GM12878 (cell line): ENCODE measurements around the gene TMEM59. TPM values are rescaled to one million over a fixed set of nuclear protein-coding genes. Genes with fewer than 3 reads are reported as not detected.

ENCODE experiments used
- ATAC-seq: fragments of 200-7000 bp; cut with Tn5 transposase; 3 replicates; pipeline ENCODE4 v1.9.1; 2020; ENCODE audit warnings: mild to moderate bottlenecking, moderate library complexity
- BruUV-seq: library from RNA; stranded (reverse); fragments of 400-500 nt; replicated peaks from 2 replicates; lab custom pipeline; 2021; lab: Mats Ljungman, UMichigan
- CTCF ChIA-PET: fragments of 300-600 bp; sonication (Branson Sonifier 250); formaldehyde crosslinking; extraction: SDS; loops from one replicate; lab custom pipeline; 2021; ENCODE audit warnings: inconsistent platforms; lab: Yijun Ruan, JAX
- POLR2A ChIA-PET: fragments of 350-600 bp; formaldehyde crosslinking; extraction: SDS; loops from one replicate; lab custom pipeline; 2021; ENCODE audit warnings: inconsistent platforms; lab: Charles Lee
- RAD21 ChIA-PET: fragments of 300-600 bp; sonication (Branson Sonifier 250); formaldehyde crosslinking; loops from one replicate; lab custom pipeline; 2023; ENCODE audit warnings: antibody characterized with exemption; ENCODE audit not compliant: unreplicated experiment; lab: Charles Lee
- SMC1A ChIA-PET: fragments of 300-600 bp; sonication (Branson Sonifier 250); formaldehyde crosslinking; loops from one replicate; lab custom pipeline; 2023; ENCODE audit not compliant: unreplicated experiment, uncharacterized antibody; lab: Charles Lee
- DNase-seq: peaks from one replicate; pipeline ENCODE4 v3.0.0-alpha.2; 2011; ENCODE audit warnings: low read depth, low spot score
- FAIRE-seq: peaks from 3 replicates; lab custom pipeline; 2011; peaks lifted over from hg19 to GRCh38; lab: Jason Lieb, UNC
- H2AFZ ChIP-seq: 2 replicates; pipeline ENCODE4 v1.6.0; 2011; ENCODE audit warnings: low read depth, low read length, control low read depth; ENCODE audit not compliant: control insufficient read depth
- H3K27ac ChIP-seq: 2 replicates; pipeline ENCODE4 v1.5.1; 2011; ENCODE audit warnings: control low read depth; ENCODE audit not compliant: control insufficient read depth, insufficient read depth
- H3K27me3 ChIP-seq, 2 experiments: replicated peaks in 1 of 2; 2 replicates each; pipeline versions ENCODE4 v1.6.0 to v1.6.1; 2011; ENCODE audit warnings: low read length in 1 of 2; ENCODE audit not compliant: control insufficient read depth in 2 of 2, insufficient read depth in 2 of 2
- H3K36me3 ChIP-seq, 2 experiments: 2 replicates each; pipeline ENCODE4 v1.5.1; 2011; ENCODE audit warnings: low read length in 1 of 2; ENCODE audit not compliant: control insufficient read depth in 2 of 2, insufficient read depth in 2 of 2
- H3K4me1 ChIP-seq: 2 replicates; pipeline ENCODE4 v1.6.1; 2011; ENCODE audit warnings: mild to moderate bottlenecking, low read length, moderate library complexity, mixed read lengths; ENCODE audit not compliant: control insufficient read depth, insufficient read depth
- H3K4me2 ChIP-seq: 2 replicates; pipeline ENCODE4 v1.6.0; 2011; ENCODE audit warnings: control low read depth; ENCODE audit not compliant: control insufficient read depth, insufficient read depth
- H3K4me3 ChIP-seq: fragments of 200-600 bp; sonication (generic); 2 replicates; pipeline ENCODE4 v1.5.1; 2016
- H3K79me2 ChIP-seq: 2 replicates; pipeline ENCODE4 v1.6.0; 2011; ENCODE audit warnings: low read length; ENCODE audit not compliant: control insufficient read depth, insufficient read depth
- H3K9ac ChIP-seq: 2 replicates; pipeline ENCODE4 v1.8.0; 2011; ENCODE audit warnings: low read length, control low read depth, mixed read lengths; ENCODE audit not compliant: control insufficient read depth, insufficient read depth
- H3K9me3 ChIP-seq: replicated peaks from 3 replicates; pipeline ENCODE4 v1.5.1; 2011; ENCODE audit warnings: mild to moderate bottlenecking, low read length; ENCODE audit not compliant: control insufficient read depth, insufficient read depth
- H4K20me1 ChIP-seq: 2 replicates; pipeline ENCODE4 v1.6.0; 2011; ENCODE audit not compliant: control insufficient read depth, insufficient read depth
- FOS ChIP-seq: IDR thresholded peaks from 3 replicates; pipeline ENCODE4 v1.6.1; 2011; ENCODE audit warnings: borderline replicate concordance; ENCODE audit not compliant: insufficient read length; ENCODE audit errors: extremely low read depth
- HDGF ChIP-seq: fragments of 450-650 bp; IDR thresholded peaks from 2 replicates; pipeline ENCODE4 v1.6.1; 2016; ENCODE audit warnings: antibody characterized with exemption
- KAT2A ChIP-seq: conservative IDR thresholded peaks from 2 replicates; pipeline ENCODE4 v1.6.1; 2011; ENCODE audit warnings: low read depth, low read length; ENCODE audit not compliant: control insufficient read depth
- MTA3 ChIP-seq: IDR thresholded peaks from 2 replicates; pipeline ENCODE4 v1.6.1; 2012; ENCODE audit warnings: low read length, inconsistent platforms, borderline replicate concordance
- NFXL1 ChIP-seq: fragments of 450-650 bp; IDR thresholded peaks from 2 replicates; pipeline ENCODE4 v1.6.1; 2017; ENCODE audit warnings: antibody characterized with exemption, mild to moderate bottlenecking, borderline replicate concordance
- NRF1 ChIP-seq: conservative IDR thresholded peaks from 2 replicates; pipeline ENCODE4 v1.6.1; 2011; ENCODE audit warnings: mild to moderate bottlenecking, low read depth, low read length, improper control_type of control experiment
- RUNX3 ChIP-seq: IDR thresholded peaks from 2 replicates; pipeline ENCODE4 v1.6.1; 2012; ENCODE audit warnings: low read length, inconsistent platforms
- SMAD1 ChIP-seq: fragments of 450-650 bp; IDR thresholded peaks from 2 replicates; pipeline ENCODE4 v1.6.1; 2018; ENCODE audit warnings: mild to moderate bottlenecking, low read depth; ENCODE audit not compliant: partially characterized antibody
- TBL1XR1 ChIP-seq: IDR thresholded peaks from 2 replicates; pipeline ENCODE4 v1.6.1; 2012; ENCODE audit warnings: low read depth, low read length, improper control_type of control experiment
- WGBS: methylation state at CpG from one replicate; pipeline ENCODE4 v1.1.6; 2016; ENCODE audit warnings: low lambda C conversion rate; ENCODE audit not compliant: insufficient replicate concordance, insufficient coverage; ENCODE audit errors: missing lambda C conversion rate; 5-methylcytosine and 5-hydroxymethylcytosine counted together
- in situ Hi-C: fragments of 300-500 bp; cut with MboI; formaldehyde crosslinking; loops from 9 replicates; pipeline ENCODE4 v1.14.3; 2018; ENCODE audit warnings: mixed read lengths
- intact Hi-C: fragments of 100-400 bp; cut with micrococcal nuclease; formaldehyde crosslinking; loops from one replicate; pipeline ENCODE4 v1.14.2; 2022; ENCODE audit not compliant: unreplicated experiment
- polyA plus RNA-seq, 11 experiments: library from polyadenylated mRNA; depleted of rRNA in 4 of 11; unstranded in 6 of 11; stranded (reverse) in 5 of 11; fragments of >200 nt; fragmentation: Nextera tagmentation in 4 of 11; fragmentation: Illumina TruSeq in 1 of 11; extraction: Ambion mirVana in 4 of 11; extraction: Trizol in 1 of 11; gene quantifications; 1 replicate in 1 of 11; 2 replicates in 10 of 11; pipeline versions ENCODE4 v1.2.1 to v1.2.3, GENCODE V29; 2011 to 2016; ENCODE audit warnings: inconsistent platforms in 2 of 11, missing spikeins in 2 of 11, low read depth in 1 of 11
- total RNA-seq, 4 experiments: library from RNA; depleted of rRNA in 3 of 4; stranded (reverse); fragments of >200 nt in 3 of 4; fragmentation: Illumina TruSeq in 1 of 4; extraction: Trizol in 1 of 4; gene quantifications; 2 replicates each; pipeline versions ENCODE4 v1.2.1 to v1.2.3, GENCODE V29; 2013 to 2021
- TF ChIP-seq, protein P1 (sequence below): IDR thresholded peaks from 2 replicates; pipeline ENCODE4 v1.6.1; 2011; ENCODE audit warnings: borderline replicate concordance, low read depth, mild to moderate bottlenecking, moderate library complexity, mixed read lengths, low read length; ENCODE audit not compliant: insufficient read depth; ENCODE audit errors: extremely low read length
- TF ChIP-seq, protein P2 (sequence below): fragments of 450-650 bp; IDR thresholded peaks from 2 replicates; pipeline ENCODE4 v1.6.1; 2017; ENCODE audit warnings: mild to moderate bottlenecking, moderate library complexity
- TF ChIP-seq, protein P3 (sequence below): fragments of 450-650 bp; IDR thresholded peaks from 2 replicates; pipeline ENCODE4 v1.6.1; 2017; ENCODE audit warnings: mild to moderate bottlenecking, low read depth, inconsistent platforms; ENCODE audit not compliant: poor library complexity, severe bottlenecking
- TF ChIP-seq, protein P4 (sequence below): fragments of 450-650 bp; IDR thresholded peaks from 2 replicates; pipeline ENCODE4 v1.6.1; 2016; ENCODE audit warnings: mild to moderate bottlenecking

The TMEM59 gene
- total and polyA plus RNA-seq, 10 of the 15 experiments (the other 5 are each of a cell fraction or from before 2014, with no cell fraction given): 69.9 to 273 (median 111) TPM

DNA sequence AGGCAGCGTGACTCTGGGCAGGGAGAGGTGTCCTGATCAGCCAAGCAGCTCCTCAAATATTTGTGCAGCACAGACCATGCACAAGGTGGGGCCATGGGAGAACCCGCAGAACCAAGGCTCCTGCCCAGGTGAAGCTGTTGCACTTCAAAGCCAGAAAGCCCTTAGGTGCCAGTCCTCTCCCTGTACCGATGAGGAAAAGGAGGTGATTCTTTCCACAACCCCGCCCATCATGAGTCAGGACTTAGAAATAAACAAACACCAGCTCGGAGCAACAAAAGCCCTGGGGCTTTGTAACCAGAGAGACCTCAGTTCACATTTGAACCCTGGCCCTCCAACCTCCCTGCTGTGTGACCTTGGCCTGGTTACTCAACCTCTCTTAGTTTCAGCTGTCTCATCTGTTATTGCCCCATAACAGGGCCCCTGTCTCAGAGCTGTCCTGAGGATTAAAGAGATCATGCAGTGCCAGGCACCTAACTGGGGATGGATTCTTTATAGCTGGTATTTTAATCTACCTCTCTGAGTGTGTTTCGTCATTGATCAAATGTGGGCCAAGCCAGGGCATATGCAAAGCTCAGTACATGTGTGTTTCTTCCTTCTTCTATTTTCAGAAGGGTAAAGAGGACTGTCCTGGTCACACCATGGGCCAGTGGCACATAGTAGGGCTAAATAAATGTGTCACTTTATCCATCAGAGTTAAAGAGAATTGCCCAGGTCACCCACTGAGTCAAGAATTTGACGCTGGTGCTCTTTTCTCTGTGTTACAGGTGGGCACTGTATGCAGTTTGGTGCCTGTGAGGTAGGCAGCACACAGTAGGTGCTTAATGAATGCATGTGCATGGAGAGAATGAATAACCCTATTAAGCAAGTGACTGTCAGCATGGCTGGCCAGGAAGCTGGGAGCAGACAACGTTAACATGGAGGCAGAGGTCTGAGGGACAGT lies 36.4 kb downstream of the TMEM59 start:
- H3K4me1 ChIP-seq: no peaks in the 10 kb centered on the region
- FAIRE-seq (no peak), ATAC-seq (no peak), DNase-seq (no peak)
- H4K20me1 ChIP-seq: no peaks in the 10 kb centered on the region
- intact Hi-C loops (no loop called here), in situ Hi-C loops (no loop called here)
- ChIA-PET CTCF (interaction anchor here (0.5 kb wide), 1 partner anchor 137 kb away, joined by 3 read pairs; no protein-coding TSS in a partner anchor), POLR2A (interaction anchor here (0.6 kb wide), 1 partner anchor 118 kb away, joined by 5 read pairs; no protein-coding TSS in a partner anchor), RAD21 (no interaction called here), SMC1A (no interaction called here)
- no peaks in the 10 kb centered on the region for H3K36me3 ChIP-seq
- H3K4me2 ChIP-seq: no peak overlapping the region
- no peak overlapping the region for H3K9ac ChIP-seq
- no peak for TF ChIP-seq MTA3
- TF ChIP-seq NFXL1: no peak
- TF ChIP-seq, protein P1, sequence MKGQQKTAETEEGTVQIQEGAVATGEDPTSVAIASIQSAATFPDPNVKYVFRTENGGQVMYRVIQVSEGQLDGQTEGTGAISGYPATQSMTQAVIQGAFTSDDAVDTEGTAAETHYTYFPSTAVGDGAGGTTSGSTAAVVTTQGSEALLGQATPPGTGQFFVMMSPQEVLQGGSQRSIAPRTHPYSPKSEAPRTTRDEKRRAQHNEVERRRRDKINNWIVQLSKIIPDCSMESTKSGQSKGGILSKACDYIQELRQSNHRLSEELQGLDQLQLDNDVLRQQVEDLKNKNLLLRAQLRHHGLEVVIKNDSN: no peak
- no peak for TF ChIP-seq TBL1XR1
- TF ChIP-seq, protein P2, sequence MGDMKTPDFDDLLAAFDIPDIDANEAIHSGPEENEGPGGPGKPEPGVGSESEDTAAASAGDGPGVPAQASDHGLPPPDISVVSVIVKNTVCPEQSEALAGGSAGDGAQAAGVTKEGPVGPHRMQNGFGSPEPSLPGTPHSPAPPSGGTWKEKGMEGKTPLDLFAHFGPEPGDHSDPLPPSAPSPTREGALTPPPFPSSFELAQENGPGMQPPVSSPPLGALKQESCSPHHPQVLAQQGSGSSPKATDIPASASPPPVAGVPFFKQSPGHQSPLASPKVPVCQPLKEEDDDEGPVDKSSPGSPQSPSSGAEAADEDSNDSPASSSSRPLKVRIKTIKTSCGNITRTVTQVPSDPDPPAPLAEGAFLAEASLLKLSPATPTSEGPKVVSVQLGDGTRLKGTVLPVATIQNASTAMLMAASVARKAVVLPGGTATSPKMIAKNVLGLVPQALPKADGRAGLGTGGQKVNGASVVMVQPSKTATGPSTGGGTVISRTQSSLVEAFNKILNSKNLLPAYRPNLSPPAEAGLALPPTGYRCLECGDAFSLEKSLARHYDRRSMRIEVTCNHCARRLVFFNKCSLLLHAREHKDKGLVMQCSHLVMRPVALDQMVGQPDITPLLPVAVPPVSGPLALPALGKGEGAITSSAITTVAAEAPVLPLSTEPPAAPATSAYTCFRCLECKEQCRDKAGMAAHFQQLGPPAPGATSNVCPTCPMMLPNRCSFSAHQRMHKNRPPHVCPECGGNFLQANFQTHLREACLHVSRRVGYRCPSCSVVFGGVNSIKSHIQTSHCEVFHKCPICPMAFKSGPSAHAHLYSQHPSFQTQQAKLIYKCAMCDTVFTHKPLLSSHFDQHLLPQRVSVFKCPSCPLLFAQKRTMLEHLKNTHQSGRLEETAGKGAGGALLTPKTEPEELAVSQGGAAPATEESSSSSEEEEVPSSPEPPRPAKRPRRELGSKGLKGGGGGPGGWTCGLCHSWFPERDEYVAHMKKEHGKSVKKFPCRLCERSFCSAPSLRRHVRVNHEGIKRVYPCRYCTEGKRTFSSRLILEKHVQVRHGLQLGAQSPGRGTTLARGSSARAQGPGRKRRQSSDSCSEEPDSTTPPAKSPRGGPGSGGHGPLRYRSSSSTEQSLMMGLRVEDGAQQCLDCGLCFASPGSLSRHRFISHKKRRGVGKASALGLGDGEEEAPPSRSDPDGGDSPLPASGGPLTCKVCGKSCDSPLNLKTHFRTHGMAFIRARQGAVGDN: no peak
- TF ChIP-seq, protein P3, sequence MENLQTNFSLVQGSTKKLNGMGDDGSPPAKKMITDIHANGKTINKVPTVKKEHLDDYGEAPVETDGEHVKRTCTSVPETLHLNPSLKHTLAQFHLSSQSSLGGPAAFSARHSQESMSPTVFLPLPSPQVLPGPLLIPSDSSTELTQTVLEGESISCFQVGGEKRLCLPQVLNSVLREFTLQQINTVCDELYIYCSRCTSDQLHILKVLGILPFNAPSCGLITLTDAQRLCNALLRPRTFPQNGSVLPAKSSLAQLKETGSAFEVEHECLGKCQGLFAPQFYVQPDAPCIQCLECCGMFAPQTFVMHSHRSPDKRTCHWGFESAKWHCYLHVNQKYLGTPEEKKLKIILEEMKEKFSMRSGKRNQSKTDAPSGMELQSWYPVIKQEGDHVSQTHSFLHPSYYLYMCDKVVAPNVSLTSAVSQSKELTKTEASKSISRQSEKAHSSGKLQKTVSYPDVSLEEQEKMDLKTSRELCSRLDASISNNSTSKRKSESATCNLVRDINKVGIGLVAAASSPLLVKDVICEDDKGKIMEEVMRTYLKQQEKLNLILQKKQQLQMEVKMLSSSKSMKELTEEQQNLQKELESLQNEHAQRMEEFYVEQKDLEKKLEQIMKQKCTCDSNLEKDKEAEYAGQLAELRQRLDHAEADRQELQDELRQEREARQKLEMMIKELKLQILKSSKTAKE: no peak
- TF ChIP-seq FOS: no peak
- no peak for TF ChIP-seq SMAD1
- no peak for TF ChIP-seq KAT2A
- no peak for TF ChIP-seq RUNX3
- TF ChIP-seq NRF1: no peak
- TF ChIP-seq, protein P4, sequence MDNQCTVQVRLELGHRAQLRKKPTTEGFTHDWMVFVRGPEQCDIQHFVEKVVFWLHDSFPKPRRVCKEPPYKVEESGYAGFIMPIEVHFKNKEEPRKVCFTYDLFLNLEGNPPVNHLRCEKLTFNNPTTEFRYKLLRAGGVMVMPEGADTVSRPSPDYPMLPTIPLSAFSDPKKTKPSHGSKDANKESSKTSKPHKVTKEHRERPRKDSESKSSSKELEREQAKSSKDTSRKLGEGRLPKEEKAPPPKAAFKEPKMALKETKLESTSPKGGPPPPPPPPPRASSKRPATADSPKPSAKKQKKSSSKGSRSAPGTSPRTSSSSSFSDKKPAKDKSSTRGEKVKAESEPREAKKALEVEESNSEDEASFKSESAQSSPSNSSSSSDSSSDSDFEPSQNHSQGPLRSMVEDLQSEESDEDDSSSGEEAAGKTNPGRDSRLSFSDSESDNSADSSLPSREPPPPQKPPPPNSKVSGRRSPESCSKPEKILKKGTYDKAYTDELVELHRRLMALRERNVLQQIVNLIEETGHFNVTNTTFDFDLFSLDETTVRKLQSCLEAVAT: no peak
- TF ChIP-seq HDGF: no peak
- BruUV-seq: no TSS peak
- H3K27me3 ChIP-seq: no peaks in the 10 kb centered on the region; a peak in 1 of 4 replicates
- WGBS: 30% methylated on average over 8 of the region's 8 CpGs
- no peak overlapping the region for H3K27ac ChIP-seq
- H3K9me3 ChIP-seq: no peaks in the 10 kb centered on the region
- no peak overlapping the region for H3K4me3 ChIP-seq
- H2AFZ ChIP-seq: no peak overlapping the region
- no peaks in the 10 kb centered on the region for H3K79me2 ChIP-seq
